ENCODE results near the gene PRF1. TPM values are rescaled to one million over a fixed set of nuclear protein-coding genes. Genes with fewer than 3 reads are reported as not detected.

Gene PRF1
- total RNA-seq, 4 donors from 2014 or later = 0.18 to 2.1 (median 0.31) TPM; not detected in 1

DNA sequence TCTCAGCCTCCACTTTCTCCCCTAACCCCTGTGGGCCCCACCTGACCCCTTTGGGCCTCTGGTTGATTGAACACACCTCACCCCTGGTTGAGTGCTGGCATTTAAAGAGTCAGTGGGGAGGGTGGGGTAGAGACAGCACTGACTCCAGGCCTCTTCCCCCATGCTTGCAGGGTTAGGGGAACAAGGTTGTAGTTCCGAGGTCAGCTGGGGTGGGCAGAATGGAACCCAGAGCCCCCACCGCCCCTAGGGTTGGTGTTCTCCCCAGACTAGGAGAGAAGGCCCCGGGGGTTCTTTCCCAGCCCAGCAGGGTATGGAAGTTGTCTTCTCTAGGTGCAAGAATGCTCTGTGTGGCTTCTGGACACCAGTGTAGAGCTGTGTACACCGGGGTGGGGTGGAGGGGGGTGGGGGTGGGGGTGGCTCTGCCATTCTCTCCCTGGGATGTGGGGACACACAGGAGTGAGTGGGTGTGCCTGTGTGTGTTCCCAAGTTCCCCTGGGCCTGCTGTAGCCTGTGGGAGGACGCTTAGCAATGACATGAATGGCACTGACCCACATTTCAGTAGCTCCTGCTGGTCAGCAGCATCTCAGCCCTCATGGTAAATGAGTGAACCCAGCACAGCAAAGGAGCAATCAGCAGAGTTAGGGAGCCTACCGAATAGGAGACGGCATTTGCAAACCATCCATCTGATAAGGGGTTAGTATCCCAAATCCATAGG lies 33.6 kb downstream of the PRF1 start:
- intact Hi-C loops (cut with DNase I; ENCODE audit: low total_unique reads) (no loop called here), in situ Hi-C loops (cut with MboI; ENCODE audit: low sequenced_read_pairs in 4 of 4) (no loop called here)
- ATAC-seq (no peak), DNase-seq (no peak)
- no peaks in the 10 kb centered on the region for H3K9me3 ChIP-seq
- H3K4me3 ChIP-seq = no peak overlapping the region
- TF ChIP-seq, protein P1, sequence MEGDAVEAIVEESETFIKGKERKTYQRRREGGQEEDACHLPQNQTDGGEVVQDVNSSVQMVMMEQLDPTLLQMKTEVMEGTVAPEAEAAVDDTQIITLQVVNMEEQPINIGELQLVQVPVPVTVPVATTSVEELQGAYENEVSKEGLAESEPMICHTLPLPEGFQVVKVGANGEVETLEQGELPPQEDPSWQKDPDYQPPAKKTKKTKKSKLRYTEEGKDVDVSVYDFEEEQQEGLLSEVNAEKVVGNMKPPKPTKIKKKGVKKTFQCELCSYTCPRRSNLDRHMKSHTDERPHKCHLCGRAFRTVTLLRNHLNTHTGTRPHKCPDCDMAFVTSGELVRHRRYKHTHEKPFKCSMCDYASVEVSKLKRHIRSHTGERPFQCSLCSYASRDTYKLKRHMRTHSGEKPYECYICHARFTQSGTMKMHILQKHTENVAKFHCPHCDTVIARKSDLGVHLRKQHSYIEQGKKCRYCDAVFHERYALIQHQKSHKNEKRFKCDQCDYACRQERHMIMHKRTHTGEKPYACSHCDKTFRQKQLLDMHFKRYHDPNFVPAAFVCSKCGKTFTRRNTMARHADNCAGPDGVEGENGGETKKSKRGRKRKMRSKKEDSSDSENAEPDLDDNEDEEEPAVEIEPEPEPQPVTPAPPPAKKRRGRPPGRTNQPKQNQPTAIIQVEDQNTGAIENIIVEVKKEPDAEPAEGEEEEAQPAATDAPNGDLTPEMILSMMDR (IDR thresholded peaks at IDR 0.05 in 4 of 5, conservative IDR thresholded peaks at IDR 0.05 in 1 of 5) = no peak
- TF ChIP-seq POLR2A (IDR thresholded peaks at IDR 0.05) = no peak
- no peak overlapping the region for H3K27ac ChIP-seq
- H3K36me3 ChIP-seq = no peaks in the 10 kb centered on the region
- no peaks in the 10 kb centered on the region for H3K4me1 ChIP-seq
- no peaks in the 10 kb centered on the region for H3K27me3 ChIP-seq

DNA sequence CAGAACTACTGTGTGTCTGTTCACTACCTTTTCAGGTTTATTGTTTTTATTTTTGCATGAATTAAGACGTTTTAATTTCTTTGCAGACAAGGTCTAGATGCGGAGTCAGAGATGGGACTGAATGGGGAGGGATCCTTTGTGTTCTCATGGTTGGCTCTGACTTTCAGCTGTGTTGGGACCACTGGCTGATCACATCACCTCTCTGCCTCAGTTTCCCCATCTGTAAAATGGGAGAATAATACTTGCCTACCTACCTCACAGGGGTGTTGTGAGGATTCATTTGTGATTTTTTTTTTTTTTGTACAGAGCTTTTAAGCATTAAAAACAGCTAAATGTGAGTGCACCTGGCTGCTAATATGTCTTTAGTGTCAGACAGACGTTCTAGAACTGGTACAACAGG lies 34.4 kb downstream of the PRF1 start:
- in situ Hi-C loops (cut with MboI; ENCODE audit: low sequenced_read_pairs in 4 of 4) (no loop called here), intact Hi-C loops (cut with DNase I; ENCODE audit: low total_unique reads) (no loop called here)
- Histone ChIP-seq H3K4me1 (no peaks in the 10 kb centered on the region), H3K36me3 (no peaks in the 10 kb centered on the region), H3K27me3 (no peaks in the 10 kb centered on the region), H3K27ac (no peak overlapping the region), H3K4me3 (no peak overlapping the region), H3K9me3 (no peaks in the 10 kb centered on the region)
- ATAC-seq (no peak), DNase-seq (no peak)
- TF ChIP-seq, protein P1 (IDR thresholded peaks at IDR 0.05 in 4 of 5, conservative IDR thresholded peaks at IDR 0.05 in 1 of 5) = no peak
- no peak for TF ChIP-seq POLR2A (IDR thresholded peaks at IDR 0.05)

DNA sequence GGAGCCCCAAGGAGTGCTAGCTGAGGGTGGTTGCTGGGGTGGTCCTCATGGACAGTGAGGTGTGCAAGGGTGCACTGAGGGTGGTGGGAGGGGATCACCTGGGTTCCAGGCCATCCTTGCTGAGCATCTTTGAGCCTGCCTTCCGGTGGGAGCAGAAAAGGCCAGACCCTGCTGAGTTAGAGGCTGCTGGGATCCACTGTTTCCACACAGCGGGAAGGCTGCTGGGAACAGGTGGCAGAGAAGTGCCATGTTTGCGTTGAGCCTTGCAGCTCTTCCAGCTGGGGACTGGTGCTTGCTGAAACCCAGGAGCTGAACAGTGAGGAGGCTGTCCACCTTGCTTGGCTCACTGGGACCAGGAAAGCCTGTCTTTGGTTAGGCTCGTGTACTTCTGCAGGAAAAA lies 34.9 kb downstream of the PRF1 start:
- H3K36me3 ChIP-seq = no peaks in the 10 kb centered on the region
- no peak for ATAC-seq
- no peak for DNase-seq
- no peak overlapping the region for H3K4me3 ChIP-seq
- no peaks in the 10 kb centered on the region for H3K27me3 ChIP-seq
- intact Hi-C loops (cut with DNase I; ENCODE audit: low total_unique reads) = no loop called here
- no peaks in the 10 kb centered on the region for H3K9me3 ChIP-seq
- H3K27ac ChIP-seq = no peak overlapping the region
- TF ChIP-seq, protein P1 (IDR thresholded peaks at IDR 0.05 in 4 of 5, conservative IDR thresholded peaks at IDR 0.05 in 1 of 5) = no peak
- TF ChIP-seq POLR2A (IDR thresholded peaks at IDR 0.05) = no peak
- no peaks in the 10 kb centered on the region for H3K4me1 ChIP-seq
- in situ Hi-C loops (cut with MboI; ENCODE audit: low sequenced_read_pairs in 4 of 4) = no loop called here

DNA sequence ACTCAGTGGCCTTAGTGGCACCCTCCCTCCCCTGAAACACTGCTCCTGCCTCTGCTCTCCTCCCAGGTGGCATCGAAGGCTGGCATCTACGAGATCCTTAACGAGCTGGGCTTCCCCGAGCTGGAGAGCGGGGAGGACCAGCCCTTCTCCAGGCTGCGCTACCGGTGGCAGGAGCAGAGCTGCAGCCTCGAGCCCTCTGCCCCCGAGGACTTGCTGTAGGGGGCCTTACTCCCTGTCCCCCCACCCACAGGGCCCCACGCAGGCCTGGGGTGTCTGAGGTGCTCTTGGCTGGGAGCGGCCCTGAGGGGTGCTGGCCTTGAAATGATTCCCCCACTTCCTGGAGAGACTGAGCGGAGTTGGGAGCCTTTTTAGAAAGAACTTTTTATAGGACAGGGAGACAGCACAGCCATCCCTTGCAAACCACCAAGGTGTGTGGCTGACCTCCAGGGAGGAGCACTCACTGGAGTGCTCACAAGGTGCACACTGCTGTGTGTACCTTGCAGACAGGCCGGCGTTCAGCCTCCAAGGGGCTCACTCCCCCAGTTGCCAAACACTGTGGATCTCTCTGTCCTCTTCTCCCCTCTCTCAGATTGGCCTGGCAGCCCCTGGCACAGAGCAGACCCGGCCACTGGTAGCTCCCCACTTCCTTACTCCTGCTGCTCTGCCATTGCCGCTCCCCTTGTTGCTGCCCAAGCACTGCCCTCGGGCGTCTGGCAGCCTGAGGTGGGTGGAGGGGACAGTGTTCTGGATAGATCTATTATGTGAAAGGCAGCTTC lies 35.8 kb downstream of the PRF1 start:
- DNase-seq = no peak
- H3K27me3 ChIP-seq = no peaks in the 10 kb centered on the region
- no peaks in the 10 kb centered on the region for H3K4me1 ChIP-seq
- H3K9me3 ChIP-seq = no peaks in the 10 kb centered on the region
- TF ChIP-seq POLR2A (IDR thresholded peaks at IDR 0.05) = no peak
- TF ChIP-seq, protein P1 (IDR thresholded peaks at IDR 0.05 in 4 of 5, conservative IDR thresholded peaks at IDR 0.05 in 1 of 5) = no peak
- in situ Hi-C loops (cut with MboI; ENCODE audit: low sequenced_read_pairs in 4 of 4) (no loop called here), intact Hi-C loops (cut with DNase I; ENCODE audit: low total_unique reads) (no loop called here)
- no peak overlapping the region for H3K27ac ChIP-seq
- H3K36me3 ChIP-seq = no peaks in the 10 kb centered on the region
- no peak for ATAC-seq
- no peak overlapping the region for H3K4me3 ChIP-seq

All from gastrocnemius medialis (tissue), 4 donors.